PC-3 (cell line): ENCODE data around the gene PCDHA2.

ENCODE experiments used
- EZH2 ChIP-seq: fragments of 300-600 bp; sonication (generic); IDR thresholded peaks from one replicate; pipeline ENCODE4 v1.6.1; 2017; ENCODE audit warnings: antibody characterized with exemption, mild to moderate bottlenecking, low read length; ENCODE audit not compliant: unreplicated experiment
- EZH2phosphoT487 ChIP-seq: fragments of 300-600 bp; sonication (generic); IDR thresholded peaks from 2 replicates; pipeline ENCODE4 v1.6.1; 2018; ENCODE audit warnings: mild to moderate bottlenecking, antibody characterized with exemption, low read length, borderline replicate concordance
- TF ChIP-seq, protein P1 (sequence below): fragments of 300-600 bp; sonication (generic); conservative IDR thresholded peaks from 2 replicates; pipeline ENCODE4 v1.5.1; 2017; ENCODE audit warnings: antibody characterized with exemption, low read depth, mild to moderate bottlenecking, low read length

GRCh38 chr5:140800816-140801493 lies 6.3 kb downstream of the PCDHA2 start, which contains the start of gene PCDHA3:
- TF ChIP-seq, protein P1, sequence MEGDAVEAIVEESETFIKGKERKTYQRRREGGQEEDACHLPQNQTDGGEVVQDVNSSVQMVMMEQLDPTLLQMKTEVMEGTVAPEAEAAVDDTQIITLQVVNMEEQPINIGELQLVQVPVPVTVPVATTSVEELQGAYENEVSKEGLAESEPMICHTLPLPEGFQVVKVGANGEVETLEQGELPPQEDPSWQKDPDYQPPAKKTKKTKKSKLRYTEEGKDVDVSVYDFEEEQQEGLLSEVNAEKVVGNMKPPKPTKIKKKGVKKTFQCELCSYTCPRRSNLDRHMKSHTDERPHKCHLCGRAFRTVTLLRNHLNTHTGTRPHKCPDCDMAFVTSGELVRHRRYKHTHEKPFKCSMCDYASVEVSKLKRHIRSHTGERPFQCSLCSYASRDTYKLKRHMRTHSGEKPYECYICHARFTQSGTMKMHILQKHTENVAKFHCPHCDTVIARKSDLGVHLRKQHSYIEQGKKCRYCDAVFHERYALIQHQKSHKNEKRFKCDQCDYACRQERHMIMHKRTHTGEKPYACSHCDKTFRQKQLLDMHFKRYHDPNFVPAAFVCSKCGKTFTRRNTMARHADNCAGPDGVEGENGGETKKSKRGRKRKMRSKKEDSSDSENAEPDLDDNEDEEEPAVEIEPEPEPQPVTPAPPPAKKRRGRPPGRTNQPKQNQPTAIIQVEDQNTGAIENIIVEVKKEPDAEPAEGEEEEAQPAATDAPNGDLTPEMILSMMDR, result no peak
- TF ChIP-seq EZH2phosphoT487 (no peak), EZH2 (no peak)
